ENCODE measurements around the gene TC2N. TPM values are rescaled to one million over a fixed set of nuclear protein-coding genes. Genes with fewer than 3 reads are reported as not detected.

TC2N gene
- total RNA-seq, 1 donor from 2014 or later: 1.2 TPM

- peaks cover 4% of the 10 kb centered on the region for H3K36me3 Mint-ChIP-seq (ENCODE audit: low read depth, unreplicated experiment)
Observed at GRCh38 chr14:91882776-91883175, 15.4 kb upstream of the TC2N start.

GRCh38 chr14:91882369-91882768 lies 15.0 kb upstream of the TC2N start:
- FAIRE-seq (no peak), DNase-seq (ENCODE audit: low read depth) (no peak)
- Histone ChIP-seq H3K4me1 (ENCODE audit: insufficient read depth, low read length) (no peaks in the 10 kb centered on the region), H4K20me1 (ENCODE audit: insufficient read depth, low read length) (no peaks in the 10 kb centered on the region), H3K4me2 (ENCODE audit: low read length) (no peak overlapping the region), H3K79me2 (ENCODE audit: insufficient read depth, low read length) (no peaks in the 10 kb centered on the region), H3K36me3 (ENCODE audit: insufficient read depth, low read length) (no peaks in the 10 kb centered on the region), H3K9me3 (ENCODE audit: insufficient read depth, low read depth, low read length) (no peaks in the 10 kb centered on the region), H3K9ac (ENCODE audit: low read length) (no peak overlapping the region), H3K4me3 (ENCODE audit: insufficient read depth, low read depth, low read length) (no peak overlapping the region), H3K27ac (ENCODE audit: low read depth, low read length) (no peak overlapping the region), H2AFZ (ENCODE audit: low read depth, low read length) (no peak overlapping the region), H3K27me3 (ENCODE audit: insufficient read depth, low read length) (no peaks in the 10 kb centered on the region)
- Mint-ChIP-seq H3K36me3 (ENCODE audit: low read depth, unreplicated experiment) (peaks cover 4% of the 10 kb centered on the region), H3K27ac (ENCODE audit: unreplicated experiment) (no peak overlapping the region), H3K9me3 (ENCODE audit: unreplicated experiment) (peaks cover 8% of the 10 kb centered on the region), H3K4me1 (ENCODE audit: low read depth, unreplicated experiment) (peaks cover 7% of the 10 kb centered on the region), H3K4me3 (ENCODE audit: unreplicated experiment) (no peak overlapping the region), H3K27me3 (ENCODE audit: low read depth, unreplicated experiment) (peaks cover 42% of the 10 kb centered on the region)
- TF ChIP-seq EZH2 (IDR thresholded peaks at IDR 0.05; ENCODE audit: insufficient read depth, low read length): no peak

More at GRCh38 chr14:91882776-91883175, 15.4 kb upstream of the TC2N start:
- no peaks in the 10 kb centered on the region for H3K79me2 ChIP-seq (ENCODE audit: insufficient read depth, low read length)
- TF ChIP-seq EZH2 (IDR thresholded peaks at IDR 0.05; ENCODE audit: insufficient read depth, low read length) (no peak), CTCF (IDR thresholded peaks at IDR 0.05; ENCODE audit: insufficient read depth, low read depth, low read length) (no peak)
- H3K4me1 ChIP-seq (ENCODE audit: insufficient read depth, low read length): no peaks in the 10 kb centered on the region
- H3K27me3 Mint-ChIP-seq (ENCODE audit: low read depth, unreplicated experiment): peaks cover 38% of the 10 kb centered on the region
- H3K4me1 Mint-ChIP-seq (ENCODE audit: low read depth, unreplicated experiment): peaks cover 7% of the 10 kb centered on the region
- DNase-seq (ENCODE audit: low read depth) (no peak), FAIRE-seq (no peak)
- H2AFZ ChIP-seq (ENCODE audit: low read depth, low read length): no peak overlapping the region
- peaks cover 8% of the 10 kb centered on the region for H3K9me3 Mint-ChIP-seq (ENCODE audit: unreplicated experiment)
- no peaks in the 10 kb centered on the region for H3K9me3 ChIP-seq (ENCODE audit: insufficient read depth, low read depth, low read length)
- H3K4me3 ChIP-seq (ENCODE audit: insufficient read depth, low read depth, low read length): no peak overlapping the region
- H3K27ac ChIP-seq (ENCODE audit: low read depth, low read length): no peak overlapping the region
- no peaks in the 10 kb centered on the region for H4K20me1 ChIP-seq (ENCODE audit: insufficient read depth, low read length)
- H3K27ac Mint-ChIP-seq (ENCODE audit: unreplicated experiment): no peak overlapping the region
- H3K27me3 ChIP-seq (ENCODE audit: insufficient read depth, low read length): no peaks in the 10 kb centered on the region
- H3K36me3 ChIP-seq (ENCODE audit: insufficient read depth, low read length): no peaks in the 10 kb centered on the region
- H3K4me3 Mint-ChIP-seq (ENCODE audit: unreplicated experiment): no peak overlapping the region
- no peak overlapping the region for H3K9ac ChIP-seq (ENCODE audit: low read length)
- no peak overlapping the region for H3K4me2 ChIP-seq (ENCODE audit: low read length)

GRCh38 chr14:91879196-91879595 lies 11.9 kb upstream of the TC2N start:
- Histone ChIP-seq H3K27ac (ENCODE audit: low read depth, low read length) (no peak overlapping the region), H3K79me2 (ENCODE audit: insufficient read depth, low read length) (no peaks in the 10 kb centered on the region), H3K4me3 (ENCODE audit: insufficient read depth, low read depth, low read length) (no peak overlapping the region), H3K4me2 (ENCODE audit: low read length) (no peak overlapping the region), H4K20me1 (ENCODE audit: insufficient read depth, low read length) (no peaks in the 10 kb centered on the region), H3K9ac (ENCODE audit: low read length) (no peak overlapping the region), H3K4me1 (ENCODE audit: insufficient read depth, low read length) (no peaks in the 10 kb centered on the region), H3K9me3 (ENCODE audit: insufficient read depth, low read depth, low read length) (no peaks in the 10 kb centered on the region), H3K27me3 (ENCODE audit: insufficient read depth, low read length) (peaks cover 2% of the 10 kb centered on the region), H2AFZ (ENCODE audit: low read depth, low read length) (no peak overlapping the region), H3K36me3 (ENCODE audit: insufficient read depth, low read length) (no peaks in the 10 kb centered on the region)
- DNase-seq (ENCODE audit: low read depth) (no peak), FAIRE-seq (no peak)
- Mint-ChIP-seq H3K4me1 (ENCODE audit: low read depth, unreplicated experiment) (peaks cover 5% of the 10 kb centered on the region), H3K9me3 (ENCODE audit: unreplicated experiment) (peaks cover 8% of the 10 kb centered on the region), H3K27me3 (ENCODE audit: low read depth, unreplicated experiment) (peaks cover 42% of the 10 kb centered on the region), H3K36me3 (ENCODE audit: low read depth, unreplicated experiment) (peaks cover 3% of the 10 kb centered on the region), H3K27ac (ENCODE audit: unreplicated experiment) (no peak overlapping the region), H3K4me3 (ENCODE audit: unreplicated experiment) (no peak overlapping the region)
- TF ChIP-seq EZH2 (IDR thresholded peaks at IDR 0.05; ENCODE audit: insufficient read depth, low read length) (no peak), CTCF (IDR thresholded peaks at IDR 0.05; ENCODE audit: insufficient read depth, low read depth, low read length) (no peak)

Data from astrocyte (in vitro differentiated cells and primary cell).